ENCODE measurements around the gene P4HA2. TPM values are rescaled to one million over a fixed set of nuclear protein-coding genes. Genes with fewer than 3 reads are reported as not detected.

P4HA2 gene
- total RNA-seq, 2 donors from 2014 or later, result 5.5 to 20.1 TPM

GRCh38 chr5:132229236-132229635 lies 1.6 kb upstream of the P4HA2 start:
- H3K27me3 Mint-ChIP-seq, result peaks cover 20 to 27% of the 10 kb centered on the region in 2 donors
- H3K4me1 Mint-ChIP-seq (ENCODE audit: low read depth in 2 of 2), result peaks cover 7 to 23% of the 10 kb centered on the region in 2 donors
- DNase-seq (ENCODE audit: low spot score), result peak; percentile 12
- H3K27ac Mint-ChIP-seq, result peak overlapping the region in 1 of 2 donors; percentile 24
- H3K9me3 Mint-ChIP-seq, result no peaks in the 10 kb centered on the region
- no peaks in the 10 kb centered on the region for H3K36me3 Mint-ChIP-seq
- ATAC-seq, result no peak
- H3K4me3 Mint-ChIP-seq, result peak overlapping the region; percentile 32

DNA sequence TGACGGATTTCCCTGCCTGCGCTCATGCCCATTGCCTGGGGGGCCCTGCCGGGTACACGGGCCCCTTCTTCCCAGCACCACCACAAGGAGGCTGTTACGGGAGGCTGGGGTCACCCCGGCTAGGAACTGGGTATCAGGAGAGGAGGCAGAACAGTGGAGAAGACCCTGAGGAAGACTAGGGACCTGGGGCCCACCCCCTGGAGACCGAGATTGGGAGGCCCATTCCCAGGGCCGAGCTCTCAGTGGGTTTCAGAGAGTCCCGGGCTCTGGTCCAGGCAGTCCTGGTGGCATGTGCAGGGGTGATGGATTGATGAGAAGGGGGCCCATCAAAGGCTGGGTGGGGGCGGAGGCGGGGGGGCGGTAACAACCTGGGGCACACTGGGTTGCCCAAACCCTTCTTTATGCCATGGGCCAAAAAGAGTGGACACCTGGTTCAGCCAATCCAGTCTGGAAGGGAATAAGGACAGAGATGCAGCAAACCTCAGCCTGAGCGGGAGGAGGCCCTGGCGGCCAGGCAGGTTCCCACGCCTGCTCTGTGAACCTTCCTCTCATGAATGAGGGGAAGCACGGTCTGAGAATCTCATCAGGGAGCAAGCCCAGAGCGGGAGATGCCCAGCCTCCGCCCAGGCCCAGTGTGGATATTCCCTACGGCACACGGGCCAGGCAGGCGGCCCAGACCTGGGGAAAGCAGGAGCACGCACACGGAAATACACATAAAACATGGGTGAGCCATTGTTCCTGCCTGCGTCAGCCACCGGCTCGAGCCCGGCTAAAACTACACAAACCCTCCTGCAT lies 785 bp upstream of the P4HA2 start:
- peaks cover 20 to 28% of the 10 kb centered on the region in 2 donors for H3K27me3 Mint-ChIP-seq
- H3K4me1 Mint-ChIP-seq (ENCODE audit: low read depth in 2 of 2), result peaks cover 7 to 23% of the 10 kb centered on the region in 2 donors
- no peaks in the 10 kb centered on the region for H3K36me3 Mint-ChIP-seq
- peak overlapping the region; percentile 32 for H3K4me3 Mint-ChIP-seq
- no peak for ATAC-seq
- no peaks in the 10 kb centered on the region for H3K9me3 Mint-ChIP-seq
- peak; percentile 39 for DNase-seq (ENCODE audit: low spot score)
- H3K27ac Mint-ChIP-seq, result no peak overlapping the region

- peak in 1 of 2 donors; percentile 19 for ATAC-seq
- no peak for DNase-seq (ENCODE audit: low spot score)
- H3K4me3 Mint-ChIP-seq, result peak overlapping the region; percentile 15
- H3K9me3 Mint-ChIP-seq, result no peaks in the 10 kb centered on the region
- H3K4me1 Mint-ChIP-seq (ENCODE audit: low read depth in 2 of 2), result peaks cover 7 to 23% of the 10 kb centered on the region in 2 donors
- H3K27me3 Mint-ChIP-seq, result peaks cover 20 to 24% of the 10 kb centered on the region in 2 donors
- no peak overlapping the region for H3K27ac Mint-ChIP-seq
- no peaks in the 10 kb centered on the region for H3K36me3 Mint-ChIP-seq
Observed at GRCh38 chr5:132227235-132227484, 493 bp downstream of the P4HA2 start.

DNA sequence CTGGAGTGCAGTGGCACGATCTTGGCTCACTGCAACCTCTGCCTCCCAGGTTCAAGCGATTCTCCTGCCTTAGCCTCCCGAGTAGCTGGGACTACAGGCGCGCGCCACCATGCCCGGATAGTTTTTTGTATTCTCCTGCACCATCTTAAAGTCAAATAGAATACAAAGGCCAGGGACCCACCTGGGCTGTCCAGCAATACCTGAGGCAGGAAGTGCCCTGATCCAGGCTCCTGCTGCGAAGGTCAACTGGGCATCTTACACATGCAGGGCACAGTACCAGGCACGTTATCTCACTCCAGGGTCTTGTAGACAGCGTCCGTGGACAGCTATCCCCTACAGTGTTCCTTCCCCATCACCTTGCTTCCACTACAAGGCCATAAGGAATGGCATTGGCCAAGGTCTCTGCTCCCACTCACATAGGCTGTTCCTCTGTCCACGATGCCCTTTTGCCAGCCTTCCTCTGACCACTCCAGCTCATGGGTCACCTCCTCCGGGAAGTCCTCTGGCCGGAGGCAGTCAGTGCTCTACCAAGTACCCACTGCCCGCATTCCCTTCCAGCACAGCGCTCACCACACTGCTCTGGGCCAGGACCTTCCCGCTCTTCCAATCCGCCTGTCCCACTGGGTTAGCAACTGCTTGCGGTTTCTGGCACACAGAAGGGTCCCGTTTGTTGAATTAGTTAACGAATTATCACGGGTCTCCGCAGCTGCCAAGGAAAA lies 978 bp downstream of the P4HA2 start:
- H3K27ac Mint-ChIP-seq, result no peak overlapping the region
- ATAC-seq, result no peak
- H3K4me3 Mint-ChIP-seq, result peak overlapping the region; percentile 15
- peaks cover 7 to 23% of the 10 kb centered on the region in 2 donors for H3K4me1 Mint-ChIP-seq (ENCODE audit: low read depth in 2 of 2)
- peaks cover 20 to 24% of the 10 kb centered on the region in 2 donors for H3K27me3 Mint-ChIP-seq
- no peaks in the 10 kb centered on the region for H3K36me3 Mint-ChIP-seq
- DNase-seq (ENCODE audit: low spot score), result peak; percentile 44
- H3K9me3 Mint-ChIP-seq, result no peaks in the 10 kb centered on the region

- Mint-ChIP-seq H3K27ac (no peak overlapping the region), H3K9me3 (no peaks in the 10 kb centered on the region), H3K4me1 (ENCODE audit: low read depth in 2 of 2) (peaks cover 7 to 16% of the 10 kb centered on the region in 2 donors), H3K27me3 (peaks cover 20 to 21% of the 10 kb centered on the region in 2 donors), H3K36me3 (no peaks in the 10 kb centered on the region), H3K4me3 (no peak overlapping the region)
- ATAC-seq, result no peak
- DNase-seq (ENCODE audit: low spot score), result peak; percentile 52
Observed at GRCh38 chr5:132225165-132226032, 2.3 kb downstream of the P4HA2 start.

- no peak overlapping the region for H3K4me3 Mint-ChIP-seq
- H3K4me1 Mint-ChIP-seq (ENCODE audit: low read depth in 2 of 2), result peaks cover 4 to 13% of the 10 kb centered on the region in 2 donors
- DNase-seq (ENCODE audit: low spot score), result no peak
- H3K27me3 Mint-ChIP-seq, result peaks cover 15 to 18% of the 10 kb centered on the region in 2 donors
- no peak for ATAC-seq
- H3K27ac Mint-ChIP-seq, result no peak overlapping the region
- no peaks in the 10 kb centered on the region for H3K36me3 Mint-ChIP-seq
- H3K9me3 Mint-ChIP-seq, result no peaks in the 10 kb centered on the region
Observed at GRCh38 chr5:132224716-132225115, 2.9 kb downstream of the P4HA2 start.

DNA sequence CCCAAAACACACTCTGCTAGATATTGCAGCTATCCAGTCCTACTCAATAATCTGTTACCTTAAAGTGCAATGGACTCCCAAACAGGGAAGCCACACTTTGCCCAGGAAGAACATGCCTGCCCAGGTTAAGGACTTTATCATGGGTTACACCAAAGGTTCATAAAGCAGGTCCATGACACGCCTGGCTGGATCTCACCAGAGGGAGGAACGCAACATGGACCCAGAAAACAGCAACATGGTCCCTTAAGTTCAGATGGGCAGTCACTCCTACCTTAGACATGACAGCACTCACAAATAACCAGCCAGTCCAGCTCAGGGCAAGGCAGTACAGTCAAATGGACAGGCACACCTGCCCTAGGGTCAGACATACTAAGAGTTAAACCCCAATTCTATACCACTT lies 3.8 kb downstream of the P4HA2 start:
- H3K27me3 Mint-ChIP-seq, result peaks cover 7 to 10% of the 10 kb centered on the region in 2 donors
- H3K4me1 Mint-ChIP-seq (ENCODE audit: low read depth in 2 of 2), result peaks cover 0 to 5% of the 10 kb centered on the region in 2 donors
- no peak overlapping the region for H3K4me3 Mint-ChIP-seq
- no peak overlapping the region for H3K27ac Mint-ChIP-seq
- ATAC-seq, result no peak
- no peaks in the 10 kb centered on the region for H3K9me3 Mint-ChIP-seq
- DNase-seq (ENCODE audit: low spot score), result peak; percentile 22
- no peaks in the 10 kb centered on the region for H3K36me3 Mint-ChIP-seq

DNA sequence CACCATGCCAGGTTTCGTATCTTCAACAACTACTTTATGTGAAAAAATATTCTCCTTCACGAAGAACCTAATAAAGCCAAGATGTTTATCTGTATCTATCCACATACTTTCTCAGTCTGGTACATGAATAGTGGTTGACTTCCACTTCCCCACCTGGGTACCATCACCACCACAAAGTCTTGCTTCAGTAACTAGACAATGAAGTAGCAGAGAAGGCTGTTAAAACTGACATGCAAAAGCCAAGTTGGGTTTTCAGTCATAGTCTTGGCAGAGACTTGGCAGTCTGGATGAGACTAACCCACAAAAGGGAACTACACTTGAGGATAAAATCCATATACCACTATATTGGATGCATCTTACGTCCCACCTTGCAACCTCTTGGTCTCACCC lies 5.0 kb downstream of the P4HA2 start:
- H3K36me3 Mint-ChIP-seq, result no peaks in the 10 kb centered on the region
- peaks cover 0 to 4% of the 10 kb centered on the region in 2 donors for H3K4me1 Mint-ChIP-seq (ENCODE audit: low read depth in 2 of 2)
- no peak overlapping the region for H3K27ac Mint-ChIP-seq
- no peak for DNase-seq (ENCODE audit: low spot score)
- ATAC-seq, result no peak
- H3K9me3 Mint-ChIP-seq, result no peaks in the 10 kb centered on the region
- H3K4me3 Mint-ChIP-seq, result no peak overlapping the region
- peaks cover 5 to 10% of the 10 kb centered on the region in 2 donors for H3K27me3 Mint-ChIP-seq

DNA sequence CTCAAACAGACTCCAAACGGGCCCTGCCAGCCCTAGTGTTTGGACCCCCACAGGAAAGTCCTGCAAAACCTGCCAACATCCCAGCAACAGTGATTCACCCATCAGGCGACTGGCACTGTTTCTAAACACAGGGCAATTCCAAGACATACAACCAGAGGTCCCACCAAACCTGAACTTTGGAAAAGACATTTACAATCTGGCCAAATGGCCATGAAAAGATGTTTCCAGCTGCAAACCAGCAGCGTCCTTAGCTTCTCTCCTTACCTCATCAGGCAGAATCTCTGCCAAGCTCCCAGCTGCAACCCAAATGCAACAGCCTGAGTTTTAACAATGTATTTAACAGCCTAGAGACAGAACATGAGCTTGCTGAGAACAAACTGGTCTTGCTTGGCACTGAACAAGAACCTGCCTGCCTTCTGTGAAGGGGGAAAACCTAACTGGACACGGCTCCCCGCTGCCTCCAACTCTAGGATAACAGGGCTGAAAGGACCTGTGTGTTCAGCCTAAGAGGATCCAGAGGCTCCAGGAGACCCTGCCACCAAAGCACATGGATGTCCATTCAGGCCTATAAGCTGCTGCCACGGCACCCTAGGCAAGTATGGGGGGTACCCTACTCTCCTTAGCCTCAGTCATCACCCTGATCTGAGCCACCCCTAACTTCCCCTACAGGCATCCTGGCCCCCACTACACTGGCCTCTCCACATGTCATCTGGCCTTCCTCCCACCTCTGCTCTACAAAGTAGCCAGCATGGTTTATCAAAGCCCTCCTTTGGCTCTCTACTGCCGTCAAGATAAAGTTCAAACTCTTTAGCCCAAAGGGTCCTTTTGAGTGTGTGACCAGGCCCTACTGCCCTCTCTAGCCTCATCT lies 5.6 kb downstream of the P4HA2 start:
- Mint-ChIP-seq H3K36me3 (no peaks in the 10 kb centered on the region), H3K27ac (no peak overlapping the region), H3K9me3 (no peaks in the 10 kb centered on the region), H3K4me3 (no peak overlapping the region), H3K4me1 (ENCODE audit: low read depth in 2 of 2) (peaks cover 0 to 3% of the 10 kb centered on the region in 2 donors), H3K27me3 (peaks cover 3 to 9% of the 10 kb centered on the region in 2 donors)
- ATAC-seq (no peak), DNase-seq (ENCODE audit: low spot score) (peak; percentile 44)

DNA sequence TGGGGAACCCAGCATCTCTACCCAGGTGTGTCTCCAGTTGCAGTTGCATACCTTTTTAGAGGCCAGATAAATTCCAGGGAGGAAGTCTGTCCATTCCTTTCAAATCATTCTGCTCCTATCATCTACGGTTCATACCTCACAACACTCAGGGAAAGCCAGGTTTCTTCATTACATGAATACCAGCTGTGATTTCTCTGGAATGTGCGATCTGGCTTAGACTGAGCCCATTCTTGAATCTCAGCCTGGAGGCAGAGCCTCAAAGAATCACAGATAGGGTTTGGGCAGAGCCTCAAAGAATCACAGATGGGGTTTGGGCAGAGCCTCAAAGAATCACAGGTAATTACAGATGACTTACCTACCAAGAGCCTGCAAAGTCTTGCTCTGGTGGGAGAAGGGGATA lies 7.2 kb downstream of the P4HA2 start:
- Mint-ChIP-seq H3K9me3 (no peaks in the 10 kb centered on the region), H3K27me3 (peaks cover 0 to 5% of the 10 kb centered on the region in 2 donors), H3K4me3 (no peak overlapping the region), H3K4me1 (ENCODE audit: low read depth in 2 of 2) (no peaks in the 10 kb centered on the region), H3K36me3 (no peaks in the 10 kb centered on the region), H3K27ac (no peak overlapping the region)
- DNase-seq (ENCODE audit: low spot score) (peak; percentile 12), ATAC-seq (no peak)

- H3K4me1 Mint-ChIP-seq (ENCODE audit: low read depth in 2 of 2), result no peaks in the 10 kb centered on the region
- H3K4me3 Mint-ChIP-seq, result no peak overlapping the region
- no peaks in the 10 kb centered on the region for H3K36me3 Mint-ChIP-seq
- DNase-seq (ENCODE audit: low spot score) (peak; percentile 29), ATAC-seq (no peak)
- H3K27me3 Mint-ChIP-seq, result peaks cover 0 to 3% of the 10 kb centered on the region in 2 donors
- H3K27ac Mint-ChIP-seq, result no peak overlapping the region
- H3K9me3 Mint-ChIP-seq, result no peaks in the 10 kb centered on the region
Observed at GRCh38 chr5:132219981-132220380, 7.7 kb downstream of the P4HA2 start.

GRCh38 chr5:132219289-132219970 lies 8.2 kb downstream of the P4HA2 start:
- H3K27ac Mint-ChIP-seq, result no peak overlapping the region
- H3K27me3 Mint-ChIP-seq, result peaks cover 0 to 3% of the 10 kb centered on the region in 2 donors
- no peaks in the 10 kb centered on the region for H3K9me3 Mint-ChIP-seq
- no peak overlapping the region for H3K4me3 Mint-ChIP-seq
- no peaks in the 10 kb centered on the region for H3K36me3 Mint-ChIP-seq
- ATAC-seq, result no peak
- no peak for DNase-seq (ENCODE audit: low spot score)
- no peaks in the 10 kb centered on the region for H3K4me1 Mint-ChIP-seq (ENCODE audit: low read depth in 2 of 2)
